Neural cell (in vitro differentiated cells): Measurements from ENCODE around the gene OR10G8. TPM values are rescaled to one million over a fixed set of nuclear protein-coding genes. Genes with fewer than 3 reads are reported as not detected.

Experiments used
- polyA plus RNA-seq: library from polyadenylated mRNA; depleted of rRNA; stranded (reverse); fragments of >200 nt; gene quantifications from 2 replicates; pipeline ENCODE4 v1.2.3, GENCODE V29; 2014

OR10G8 gene
- polyA plus RNA-seq, 1 donor from 2014 or later, result not detected

Other genes starting within 250 kb of the OR10G8 start
- gene OR6M1, start 220.4 kb upstream of the OR10G8 start, polyA plus RNA-seq, result not detected in 2 replicates
- not detected in 2 replicates for gene TMEM225, start 141.1 kb upstream of the OR10G8 start, polyA plus RNA-seq
- gene OR8D4, start 124.6 kb upstream of the OR10G8 start, polyA plus RNA-seq, result not detected in 2 replicates
- gene OR4D5, start 87.2 kb upstream of the OR10G8 start, polyA plus RNA-seq, result not detected in 2 replicates
- gene OR6T1, start 83.0 kb upstream of the OR10G8 start, polyA plus RNA-seq, result not detected in 2 replicates
- gene OR10S1, start 49.0 kb upstream of the OR10G8 start, polyA plus RNA-seq, result not detected in 2 replicates
- gene OR10G6, start 31.6 kb upstream of the OR10G8 start, polyA plus RNA-seq, result not detected in 2 replicates
- gene OR10G4, start 13.8 kb upstream of the OR10G8 start, polyA plus RNA-seq, result not detected in 2 replicates
- gene OR10G9, start 3.8 kb upstream of the OR10G8 start, polyA plus RNA-seq, result not detected in 2 replicates
- not detected in 2 replicates for gene OR10G7, start 14.5 kb downstream of the OR10G8 start, polyA plus RNA-seq
- 82.2 and 87.3 TPM in 2 replicates for gene VWA5A, start 88.7 kb downstream of the OR10G8 start, polyA plus RNA-seq
- gene OR10D3, start 156.5 kb downstream of the OR10G8 start, polyA plus RNA-seq, result not detected in 2 replicates
- gene OR8G1, start 214.3 kb downstream of the OR10G8 start, polyA plus RNA-seq, result not detected in 2 replicates
- not detected in 2 replicates for gene OR8G5, start 229.6 kb downstream of the OR10G8 start, polyA plus RNA-seq